Right atrium auricular region (tissue), 2 donors: Measurements from ENCODE around the gene DEPDC1B. TPM values are rescaled to one million over a fixed set of nuclear protein-coding genes. Genes with fewer than 3 reads are reported as not detected.
"Not testable (repeated sequence)": the region's sequence is repeated elsewhere in the genome, so short reads cannot be mapped to it uniquely, and the experiment has no call there.

ENCODE experiments used
- DNase-seq: peaks from one replicate; pipeline ENCODE4 v3.0.0-alpha.2; 2019; ENCODE audit warnings: low spot score
- H3K27ac ChIP-seq, 2 donors: fragments of 200-600 bp; sonication (generic); 1 replicate in 1 of 2; 2 replicates in 1 of 2; pipeline ENCODE4 v1.5.1; 2016 to 2019
- H3K27me3 ChIP-seq, 2 donors: fragments of 200-600 bp; sonication (generic); one replicate each; pipeline versions ENCODE4 v1.5.1 to v1.6.0; 2017 to 2019
- H3K36me3 ChIP-seq: fragments of 200-600 bp; sonication (generic); one replicate; pipeline ENCODE4 v1.5.1; 2016
- H3K4me1 ChIP-seq, 2 donors: fragments of 200-600 bp; sonication (generic); one replicate each; pipeline versions ENCODE4 v1.5.1 to v1.6.0; 2017 to 2019
- H3K4me3 ChIP-seq, 2 donors: fragments of 200-600 bp; sonication (generic); 1 replicate in 1 of 2; 2 replicates in 1 of 2; pipeline ENCODE4 v1.5.1; 2017 to 2019; ENCODE audit warnings: mild to moderate bottlenecking in 1 of 2, moderate library complexity in 1 of 2
- H3K9me3 ChIP-seq, 2 donors: fragments of 200-600 bp; sonication (generic); one replicate each; pipeline ENCODE4 v1.5.1; 2019
- CTCF ChIP-seq, 2 donors: fragments of 200-600 bp; sonication (generic); IDR thresholded peaks; one replicate each; pipeline ENCODE4 v1.5.1; 2019; ENCODE audit warnings: antibody characterized with exemption in 2 of 2
- total RNA-seq, 2 donors: library from RNA; depleted of rRNA; stranded (reverse); fragments of >200 nt; gene quantifications; one replicate each; pipeline ENCODE4 v1.1.0, GENCODE V29; 2016

DEPDC1B gene
- total RNA-seq, 2 donors from 2014 or later: 0.16 TPM; not detected in 1

DNA sequence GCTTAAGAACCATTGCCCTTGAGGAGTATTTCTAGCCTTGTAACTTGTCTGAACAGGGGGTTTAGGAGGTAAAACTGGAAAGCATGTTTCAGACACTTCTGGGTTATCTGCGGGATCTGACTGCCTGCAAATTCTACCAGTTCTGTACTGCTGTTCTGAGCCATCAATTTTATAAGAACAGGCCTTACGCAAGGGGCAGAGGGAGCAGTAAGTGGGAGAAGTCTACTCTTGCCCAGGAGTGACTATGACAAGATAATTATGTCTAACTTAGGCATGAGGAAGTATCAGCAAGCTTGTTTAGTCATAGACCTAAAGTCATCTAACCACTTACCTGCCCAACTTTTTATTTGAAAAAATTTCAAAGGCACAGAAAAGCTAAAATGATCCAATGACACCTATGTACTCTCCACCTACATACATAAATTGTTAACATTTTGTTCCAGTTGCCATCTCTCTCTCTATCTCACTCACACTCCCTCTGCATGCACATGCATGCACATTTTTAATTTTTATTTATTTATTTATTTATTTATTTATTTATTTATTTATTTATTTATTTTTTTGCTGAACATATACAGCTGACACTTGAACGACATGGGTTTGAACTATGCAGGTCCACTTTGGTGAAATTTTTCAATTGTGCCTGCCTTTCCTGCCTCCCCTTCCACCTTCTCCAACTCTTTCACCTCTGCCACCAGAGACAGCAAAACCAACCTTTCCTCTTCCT lies 18.4 kb upstream of the DEPDC1B start:
- Histone ChIP-seq H3K4me1 (no peaks in the 10 kb centered on the region), H3K9me3 (no peaks in the 10 kb centered on the region), H3K4me3 (no peak overlapping the region), H3K27me3 (no peaks in the 10 kb centered on the region), H3K36me3 (no peaks in the 10 kb centered on the region), H3K27ac (no peak overlapping the region)
- no peak for TF ChIP-seq CTCF (IDR thresholded peaks at IDR 0.05)
- no peak for DNase-seq

GRCh38 chr5:60715201-60715928 lies 15.4 kb upstream of the DEPDC1B start:
- DNase-seq, H3K27ac ChIP-seq, H3K4me1 ChIP-seq, H3K27me3 ChIP-seq, H3K9me3 ChIP-seq, H3K4me3 ChIP-seq, H3K36me3 ChIP-seq: not testable (repeated sequence)

DNA sequence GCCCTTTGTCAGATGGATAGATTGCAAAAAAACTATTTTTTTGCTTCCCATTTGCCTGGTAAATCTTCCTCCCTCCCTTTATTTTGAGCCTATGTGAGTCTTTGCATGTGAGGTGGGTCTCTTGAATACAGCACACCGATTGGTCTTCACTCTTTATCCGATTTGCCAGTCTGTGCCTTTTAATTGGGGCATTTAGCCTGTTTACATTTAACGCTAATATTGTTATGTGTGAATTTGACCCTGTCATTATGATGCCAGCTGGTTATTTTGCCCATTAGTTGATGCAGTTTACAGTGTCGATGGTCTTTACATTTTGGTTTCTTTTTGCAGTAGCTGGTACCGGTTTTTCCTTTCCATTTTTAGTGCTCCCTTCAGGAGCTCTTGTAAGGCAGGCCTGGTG lies 13.0 kb upstream of the DEPDC1B start:
- no peaks in the 10 kb centered on the region for H3K36me3 ChIP-seq
- H3K27ac ChIP-seq: no peak overlapping the region
- DNase-seq: no peak
- H3K27me3 ChIP-seq: no peaks in the 10 kb centered on the region
- TF ChIP-seq CTCF (IDR thresholded peaks at IDR 0.05): no peak
- H3K4me1 ChIP-seq: no peaks in the 10 kb centered on the region
- no peak overlapping the region for H3K4me3 ChIP-seq
- H3K9me3 ChIP-seq: no peaks in the 10 kb centered on the region

DNA sequence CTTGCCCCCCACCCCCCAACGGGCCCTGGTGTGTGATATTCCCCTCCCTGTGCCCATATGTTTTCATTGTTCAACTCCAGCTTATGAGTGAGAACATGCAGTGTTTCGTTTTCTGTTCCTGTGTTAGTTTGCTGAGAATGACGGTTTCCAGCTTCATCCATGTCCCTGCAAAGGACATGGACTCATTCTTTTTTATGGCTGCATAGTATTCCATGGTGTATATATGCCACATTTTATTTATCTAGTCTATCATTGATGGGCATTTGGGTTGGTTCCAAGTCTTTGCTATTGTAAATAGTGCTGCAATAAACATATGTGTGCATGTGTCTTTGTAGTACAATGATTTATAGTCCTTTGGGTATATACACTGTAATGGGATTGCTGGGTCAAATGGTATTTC lies 11.9 kb upstream of the DEPDC1B start:
- H3K9me3 ChIP-seq, H3K4me1 ChIP-seq, H3K27ac ChIP-seq, H3K27me3 ChIP-seq, H3K4me3 ChIP-seq, H3K36me3 ChIP-seq, DNase-seq: not testable (repeated sequence)

DNA sequence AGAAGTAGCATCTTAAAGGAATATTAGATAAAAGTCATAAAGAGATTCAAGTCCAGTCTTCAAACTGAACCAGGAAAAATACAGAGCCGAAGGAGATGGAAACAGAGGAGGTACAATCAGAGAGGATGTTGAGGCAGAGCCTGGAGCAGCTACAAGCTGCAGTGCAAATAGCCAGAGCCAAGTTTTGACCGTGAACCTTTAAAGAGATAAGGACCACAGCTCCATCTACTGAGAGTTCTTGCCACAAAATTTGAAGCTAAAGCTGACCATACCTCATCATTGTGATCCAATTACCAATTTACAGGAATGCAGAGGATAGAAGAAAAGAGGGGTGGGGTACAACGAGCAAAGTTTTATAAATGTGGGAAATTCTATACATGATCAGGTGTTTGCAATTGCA lies 10.4 kb upstream of the DEPDC1B start:
- Histone ChIP-seq H3K4me1 (no peaks in the 10 kb centered on the region), H3K36me3 (no peaks in the 10 kb centered on the region), H3K27ac (no peak overlapping the region), H3K4me3 (no peak overlapping the region), H3K9me3 (no peaks in the 10 kb centered on the region), H3K27me3 (no peaks in the 10 kb centered on the region)
- DNase-seq: no peak
- TF ChIP-seq CTCF (IDR thresholded peaks at IDR 0.05): no peak

- Histone ChIP-seq H3K9me3 (no peaks in the 10 kb centered on the region), H3K27ac (no peak overlapping the region), H3K4me3 (no peak overlapping the region), H3K4me1 (peaks cover 0 to 9% of the 10 kb centered on the region in 2 donors), H3K27me3 (no peaks in the 10 kb centered on the region), H3K36me3 (no peaks in the 10 kb centered on the region)
- TF ChIP-seq CTCF (IDR thresholded peaks at IDR 0.05): no peak
- DNase-seq: no peak
Measured at GRCh38 chr5:60705144-60705543, 5.2 kb upstream of the DEPDC1B start.
